Bronchial epithelial cell (primary cell): ENCODE measurements around the gene LCN12. TPM values are rescaled to one million over a fixed set of nuclear protein-coding genes. Genes with fewer than 3 reads are reported as not detected.

Experiments
- DNase-seq: peaks from one replicate; pipeline ENCODE4 v3.0.0-alpha.2; 2010; ENCODE audit warnings: low read depth
- FAIRE-seq: peaks from 2 replicates; lab custom pipeline; 2011; peaks lifted over from hg19 to GRCh38; lab: Jason Lieb, UNC
- H3K27me3 ChIP-seq: 2 replicates; pipeline ENCODE4 v1.5.1; 2011; ENCODE audit warnings: low read length; ENCODE audit not compliant: control insufficient read depth, insufficient read depth
- H3K36me3 ChIP-seq: 2 replicates; pipeline ENCODE4 v1.5.1; 2011; ENCODE audit warnings: low read length; ENCODE audit not compliant: control insufficient read depth, insufficient read depth
- H3K4me3 ChIP-seq: 2 replicates; pipeline ENCODE4 v1.5.1; 2011; ENCODE audit warnings: mild to moderate bottlenecking, low read depth, low read length, control low read depth
- CTCF ChIP-seq: IDR thresholded peaks from 2 replicates; pipeline ENCODE4 v1.5.1; 2011; ENCODE audit warnings: mild to moderate bottlenecking, moderate library complexity, low read length, control low read depth, inconsistent platforms; ENCODE audit not compliant: insufficient read depth, severe bottlenecking
- total RNA-seq: library from RNA; depleted of rRNA; stranded (reverse); fragments of >200 nt; gene quantifications from 2 replicates; pipeline ENCODE4 v1.2.1, GENCODE V29; 2014

LCN12 gene
- total RNA-seq, 1 donor from 2014 or later, result not detected

GRCh38 chr9:136910901-136911245 lies 41.2 kb upstream of the LCN12 start:
- DNase-seq, result no peak
- TF ChIP-seq CTCF, result peak; percentile 3
- Histone ChIP-seq H3K36me3 (peaks cover 20% of the 10 kb centered on the region), H3K27me3 (no peaks in the 10 kb centered on the region), H3K4me3 (no peak overlapping the region)
- no peak for FAIRE-seq

- DNase-seq (no peak), FAIRE-seq (no peak)
- H3K4me3 ChIP-seq, result no peak overlapping the region
- no peak for TF ChIP-seq CTCF
- H3K36me3 ChIP-seq, result peaks cover 16% of the 10 kb centered on the region
- H3K27me3 ChIP-seq, result no peaks in the 10 kb centered on the region
These were observed 38.2 kb upstream of the LCN12 start for GRCh38 chr9:136913701-136914438.

- Histone ChIP-seq H3K4me3 (no peak overlapping the region), H3K36me3 (peaks cover 14% of the 10 kb centered on the region), H3K27me3 (no peaks in the 10 kb centered on the region)
- FAIRE-seq (no peak), DNase-seq (no peak)
- no peak for TF ChIP-seq CTCF
These were observed 36.3 kb upstream of the LCN12 start for GRCh38 chr9:136915632-136916329.

- Histone ChIP-seq H3K4me3 (no peak overlapping the region), H3K36me3 (peaks cover 17% of the 10 kb centered on the region), H3K27me3 (no peaks in the 10 kb centered on the region)
- no peak for TF ChIP-seq CTCF
- DNase-seq (no peak), FAIRE-seq (no peak)
These were observed 35.5 kb upstream of the LCN12 start for GRCh38 chr9:136916330-136917184.

- FAIRE-seq (no peak), DNase-seq (no peak)
- H3K27me3 ChIP-seq, result no peaks in the 10 kb centered on the region
- H3K36me3 ChIP-seq, result peaks cover 18% of the 10 kb centered on the region
- no peak for TF ChIP-seq CTCF
- no peak overlapping the region for H3K4me3 ChIP-seq
These were observed 34.2 kb upstream of the LCN12 start for GRCh38 chr9:136917902-136918301.
